Endodermal cell (in vitro differentiated cells): ENCODE results near the gene CNTNAP4. TPM values are rescaled to one million over a fixed set of nuclear protein-coding genes. Genes with fewer than 3 reads are reported as not detected.

Experiments used
- DNase-seq: peaks from one replicate; pipeline ENCODE4 v3.0.0-alpha.2; 2017
- H3K27ac ChIP-seq: 2 replicates; pipeline ENCODE4 v1.5.1; 2013; ENCODE audit warnings: mild to moderate bottlenecking, low read depth, low read length, moderate library complexity
- H3K27me3 ChIP-seq: 2 replicates; pipeline ENCODE4 v1.6.1; 2013; ENCODE audit warnings: mild to moderate bottlenecking, low read length, moderate library complexity; ENCODE audit not compliant: insufficient read depth, control insufficient read depth, poor library complexity, severe bottlenecking
- H3K36me3 ChIP-seq: 2 replicates; pipeline ENCODE4 v1.7.0; 2013; ENCODE audit warnings: mild to moderate bottlenecking, low read length, moderate library complexity; ENCODE audit not compliant: control insufficient read depth, insufficient read depth
- H3K4me1 ChIP-seq: one replicate; pipeline ENCODE4 v1.7.0; 2013; ENCODE audit warnings: low read length; ENCODE audit not compliant: control insufficient read depth, insufficient read depth
- H3K4me3 ChIP-seq: 2 replicates; pipeline ENCODE4 v1.5.1; 2013; ENCODE audit warnings: mild to moderate bottlenecking, low read length, moderate library complexity
- H3K9ac ChIP-seq: 2 replicates; pipeline ENCODE4 v1.6.1; 2013; ENCODE audit warnings: mild to moderate bottlenecking, low read length, moderate library complexity; ENCODE audit not compliant: poor library complexity, severe bottlenecking; ENCODE audit errors: extremely low read depth
- H3K9me3 ChIP-seq: 2 replicates; pipeline ENCODE4 v1.6.1; 2013; ENCODE audit warnings: mild to moderate bottlenecking, low read length, moderate library complexity; ENCODE audit not compliant: control insufficient read depth
- H3K27ac Mint-ChIP-seq: 2 replicates; pipeline ENCODE4 v1.8.0; 2020; ENCODE audit warnings: mixed read lengths
- H3K27me3 Mint-ChIP-seq: 2 replicates; pipeline ENCODE4 v1.8.0; 2021; ENCODE audit warnings: mild to moderate bottlenecking, mixed read lengths; ENCODE audit not compliant: insufficient read depth
- H3K36me3 Mint-ChIP-seq: 2 replicates; pipeline ENCODE4 v1.8.0; 2020; ENCODE audit warnings: low read depth, mixed read lengths
- H3K4me1 Mint-ChIP-seq: 2 replicates; pipeline ENCODE4 v1.8.0; 2020; ENCODE audit warnings: mixed read lengths
- H3K4me3 Mint-ChIP-seq: 2 replicates; pipeline ENCODE4 v1.8.0; 2020; ENCODE audit warnings: mild to moderate bottlenecking, moderate library complexity, mixed read lengths
- H3K9me3 Mint-ChIP-seq: 2 replicates; pipeline ENCODE4 v1.8.0; 2020; ENCODE audit warnings: mild to moderate bottlenecking, mixed read lengths
- CTCF ChIP-seq: fragments of 200-600 bp; sonication (generic); conservative IDR thresholded peaks from 2 replicates; pipeline ENCODE4 v1.5.0; 2021; ENCODE audit warnings: antibody characterized with exemption, mild to moderate bottlenecking
- WGBS, 2 experiments: methylation state at CpG; one replicate each; pipeline versions ENCODE4 v1.1.5 to v1.1.7; 2013; ENCODE audit warnings: missing lambda C conversion rate in 2 of 2, mixed read lengths in 1 of 2; ENCODE audit not compliant: insufficient coverage in 1 of 2, insufficient read length in 1 of 2; 5-methylcytosine and 5-hydroxymethylcytosine counted together
- total RNA-seq, 2 donors: library from RNA; stranded (reverse); fragmentation: NEBNext Ultra II Directional in 1 of 2; extraction: Animal tissue kit (Norgen Biotek cat#: 25700) in 1 of 2; gene quantifications; 2 replicates in 1 of 2; 3 replicates in 1 of 2; pipeline ENCODE4 v1.2.1, GENCODE V29; 2021

The CNTNAP4 gene
- total RNA-seq, 2 donors from 2014 or later: 0.24 to 0.55 TPM

- no peaks in the 10 kb centered on the region for H3K36me3 ChIP-seq
- no peak for DNase-seq
- H3K9ac ChIP-seq: no peak overlapping the region
- H3K4me3 ChIP-seq: no peak overlapping the region
- no peak overlapping the region for H3K27ac ChIP-seq
- no peaks in the 10 kb centered on the region for H3K9me3 Mint-ChIP-seq
- no peak overlapping the region for H3K27ac Mint-ChIP-seq
- H3K27me3 ChIP-seq: no peaks in the 10 kb centered on the region
- no peaks in the 10 kb centered on the region for H3K36me3 Mint-ChIP-seq
- no peaks in the 10 kb centered on the region for H3K4me1 Mint-ChIP-seq
- no peaks in the 10 kb centered on the region for H3K4me1 ChIP-seq
- no peak for TF ChIP-seq CTCF
- WGBS, 2 experiments: 94 to 100% methylated on average over 2 of the region's 2 CpGs
- no peak overlapping the region for H3K4me3 Mint-ChIP-seq
- no peaks in the 10 kb centered on the region for H3K9me3 ChIP-seq
- H3K27me3 Mint-ChIP-seq: no peaks in the 10 kb centered on the region
These were observed 99.8 kb downstream of the CNTNAP4 start for GRCh38 chr16:76376988-76377387.

- H3K9ac ChIP-seq: no peak overlapping the region
- TF ChIP-seq CTCF: no peak
- no peaks in the 10 kb centered on the region for H3K4me1 Mint-ChIP-seq
- H3K4me1 ChIP-seq: no peaks in the 10 kb centered on the region
- 90 to 100% methylated on average over 2 of the region's 3 CpGs for WGBS, 2 experiments
- no peaks in the 10 kb centered on the region for H3K9me3 ChIP-seq
- no peak overlapping the region for H3K27ac ChIP-seq
- H3K9me3 Mint-ChIP-seq: no peaks in the 10 kb centered on the region
- no peak overlapping the region for H3K4me3 ChIP-seq
- H3K4me3 Mint-ChIP-seq: no peak overlapping the region
- no peaks in the 10 kb centered on the region for H3K36me3 Mint-ChIP-seq
- no peak overlapping the region for H3K27ac Mint-ChIP-seq
- H3K27me3 Mint-ChIP-seq: no peaks in the 10 kb centered on the region
- no peak for DNase-seq
- no peaks in the 10 kb centered on the region for H3K36me3 ChIP-seq
- no peaks in the 10 kb centered on the region for H3K27me3 ChIP-seq
These were observed 100.8 kb downstream of the CNTNAP4 start for GRCh38 chr16:76378020-76378419.

GRCh38 chr16:76381096-76381495 lies 103.9 kb downstream of the CNTNAP4 start:
- Mint-ChIP-seq H3K36me3 (no peaks in the 10 kb centered on the region), H3K9me3 (no peaks in the 10 kb centered on the region), H3K27ac (no peak overlapping the region)

More at GRCh38 chr16:76381096-76381495, 103.9 kb downstream of the CNTNAP4 start:
- Mint-ChIP-seq H3K4me3 (no peak overlapping the region), H3K27me3 (no peaks in the 10 kb centered on the region), H3K4me1 (no peaks in the 10 kb centered on the region)
- Histone ChIP-seq H3K36me3 (no peaks in the 10 kb centered on the region), H3K4me1 (no peaks in the 10 kb centered on the region), H3K27ac (no peak overlapping the region), H3K9ac (no peak overlapping the region), H3K27me3 (no peaks in the 10 kb centered on the region), H3K9me3 (no peaks in the 10 kb centered on the region), H3K4me3 (no peak overlapping the region)
- TF ChIP-seq CTCF: no peak
- no peak for DNase-seq
- 95% methylated on average over 1 of the region's 1 CpG; no CpG with 5 or more reads in 1 of the 2 experiments for WGBS, 2 experiments
